H1 (cell line): ENCODE data around the gene PPP2R2C. TPM values are rescaled to one million over a fixed set of nuclear protein-coding genes. Genes with fewer than 3 reads are reported as not detected.

Experiments
- CTCF ChIA-PET: fragments of 300-600 bp; sonication (Branson Sonifier 250); formaldehyde crosslinking; loops from one replicate; lab custom pipeline; 2021; ENCODE audit not compliant: partially characterized antibody; lab: Charles Lee
- POLR2A ChIA-PET: fragments of 300-600 bp; sonication (Branson Sonifier 250); formaldehyde crosslinking; loops from one replicate; lab custom pipeline; 2021; ENCODE audit warnings: inconsistent platforms; ENCODE audit not compliant: partially characterized antibody; lab: Charles Lee
- DNase-seq, 2 experiments: peaks; one replicate each; pipeline versions ENCODE4 v3.0.0 to v3.0.0-alpha.2; 2010 to 2022; ENCODE audit warnings: low spot score in 2 of 2, low read depth in 1 of 2, mixed read lengths in 1 of 2
- FAIRE-seq: peaks from 2 replicates; lab custom pipeline; 2011; peaks lifted over from hg19 to GRCh38; lab: Jason Lieb, UNC
- H2AFZ ChIP-seq: 2 replicates; pipeline ENCODE4 v1.8.1; 2012; ENCODE audit warnings: low read length, inconsistent platforms
- H2AK5ac ChIP-seq: 2 replicates; pipeline ENCODE4 v1.6.1; 2013; ENCODE audit warnings: low read depth, low read length
- H2BK120ac ChIP-seq: replicated peaks from 2 replicates; pipeline ENCODE3; 2013; ENCODE audit warnings: low read depth, low read length, inconsistent platforms
- H2BK12ac ChIP-seq: 2 replicates; pipeline ENCODE4 v1.6.1; 2013; ENCODE audit warnings: low read depth, low read length
- H2BK15ac ChIP-seq: 2 replicates; pipeline ENCODE4 v1.6.1; 2013; ENCODE audit warnings: low read length
- H2BK20ac ChIP-seq: 2 replicates; pipeline ENCODE4 v1.6.1; 2013; ENCODE audit warnings: low read length
- H2BK5ac ChIP-seq: 2 replicates; pipeline ENCODE4 v1.6.1; 2013; ENCODE audit warnings: low read depth, low read length
- H3K14ac ChIP-seq: 2 replicates; pipeline ENCODE4 v1.6.1; 2013; ENCODE audit warnings: inconsistent platforms; ENCODE audit not compliant: insufficient read length
- H3K18ac ChIP-seq: 2 replicates; pipeline ENCODE4 v1.6.1; 2013; ENCODE audit warnings: low read length; ENCODE audit errors: extremely low read depth
- H3K23ac ChIP-seq: 2 replicates; pipeline ENCODE4 v1.6.1; 2013; ENCODE audit warnings: inconsistent platforms; ENCODE audit not compliant: insufficient read length
- H3K23me2 ChIP-seq: 2 replicates; pipeline ENCODE4 v1.6.1; 2013; ENCODE audit warnings: low read depth, low read length
- H3K27ac ChIP-seq: 2 replicates; pipeline ENCODE4 v1.6.1; 2011; ENCODE audit warnings: low read depth, low read length, inconsistent platforms
- H3K27me3 ChIP-seq, 4 experiments: replicated peaks in 1 of 4; 1 replicate in 1 of 4; 2 replicates in 3 of 4; pipeline versions ENCODE4 v1.6.1 to v1.8.1; 2011 to 2013; ENCODE audit warnings: low read length in 3 of 4, mild to moderate bottlenecking in 3 of 4, inconsistent platforms in 2 of 4, mixed read lengths in 2 of 4, moderate library complexity in 1 of 4; ENCODE audit not compliant: control insufficient read depth in 3 of 4, insufficient read depth in 3 of 4; ENCODE audit errors: extremely low read depth in 1 of 4
- H3K36me3 ChIP-seq, 4 experiments: 2 replicates each; pipeline versions ENCODE4 v1.6.1 to v1.8.1; 2011 to 2013; ENCODE audit warnings: mild to moderate bottlenecking in 4 of 4, low read length in 3 of 4, moderate library complexity in 2 of 4, control low read depth in 1 of 4, inconsistent platforms in 1 of 4; ENCODE audit not compliant: insufficient read depth in 4 of 4, control insufficient read depth in 2 of 4
- H3K4ac ChIP-seq: replicated peaks from 2 replicates; pipeline ENCODE3; 2013; ENCODE audit warnings: low read length, low read depth, mixed read lengths, inconsistent platforms; ENCODE audit not compliant: insufficient read length
- H3K4me1 ChIP-seq, 4 experiments: replicated peaks in 1 of 4; 1 replicate in 1 of 4; 2 replicates in 3 of 4; pipeline versions ENCODE4 v1.6.1 to v1.8.1; 2011 to 2013; ENCODE audit warnings: low read length in 3 of 4, inconsistent platforms in 2 of 4, mixed read lengths in 1 of 4; ENCODE audit not compliant: insufficient read depth in 4 of 4, control insufficient read depth in 3 of 4
- H3K4me2 ChIP-seq, 2 experiments: 2 replicates each; pipeline versions ENCODE4 v1.6.1 to v1.8.1; 2011 to 2013; ENCODE audit warnings: low read depth in 2 of 2, low read length in 2 of 2, control low read depth in 1 of 2, inconsistent platforms in 1 of 2, mild to moderate bottlenecking in 1 of 2; ENCODE audit not compliant: insufficient read depth in 1 of 2
- H3K4me3 ChIP-seq, 4 experiments: fragments of 200-600, 300-600 bp in 1 of 4; sonication (generic), shearing (Covaris generic), sonication (Bioruptor Twin) in 1 of 4; 2 replicates each; pipeline versions ENCODE4 v1.5.1 to v1.8.1; 2011 to 2016; ENCODE audit warnings: low read length in 4 of 4, low read depth in 3 of 4, control low read depth in 2 of 4, inconsistent platforms in 2 of 4, mild to moderate bottlenecking in 2 of 4, mixed read lengths in 1 of 4, moderate library complexity in 1 of 4; ENCODE audit not compliant: insufficient read depth in 2 of 4; ENCODE audit errors: extremely low read depth in 1 of 4
- H3K56ac ChIP-seq: replicated peaks from 2 replicates; pipeline ENCODE3; 2013; ENCODE audit warnings: low read depth, mild to moderate bottlenecking, mixed read lengths, low read length, inconsistent platforms; ENCODE audit not compliant: insufficient read length
- H3K79me1 ChIP-seq: 2 replicates; pipeline ENCODE4 v1.6.1; 2013; ENCODE audit warnings: low read depth, low read length, control low read depth
- H3K79me2 ChIP-seq, 2 experiments: 2 replicates each; pipeline versions ENCODE4 v1.6.1 to v1.8.1; 2012 to 2013; ENCODE audit warnings: low read length in 2 of 2, mild to moderate bottlenecking in 2 of 2, inconsistent platforms in 1 of 2; ENCODE audit not compliant: insufficient read depth in 2 of 2, control insufficient read depth in 1 of 2
- H3K9ac ChIP-seq, 4 experiments: replicated peaks in 1 of 4; 1 replicate in 1 of 4; 2 replicates in 3 of 4; pipeline versions ENCODE4 v1.6.1 to v1.8.1; 2011 to 2013; ENCODE audit warnings: low read depth in 3 of 4, low read length in 3 of 4, control low read depth in 2 of 4, mild to moderate bottlenecking in 2 of 4, moderate library complexity in 2 of 4, inconsistent platforms in 1 of 4; ENCODE audit errors: extremely low read depth in 1 of 4
- H3K9me3 ChIP-seq, 2 experiments: 2 replicates each; pipeline versions ENCODE4 v1.6.1 to v1.8.1; 2012 to 2013; ENCODE audit warnings: mild to moderate bottlenecking in 2 of 2, moderate library complexity in 2 of 2, control low read depth in 1 of 2, inconsistent platforms in 1 of 2, low read depth in 1 of 2, low read length in 1 of 2, mixed read lengths in 1 of 2; ENCODE audit not compliant: insufficient read depth in 2 of 2
- H4K20me1 ChIP-seq, 2 experiments: replicated peaks in 1 of 2; 2 replicates each; pipeline versions ENCODE3 to v1.8.1; 2011 to 2013; ENCODE audit warnings: inconsistent platforms in 2 of 2, low read length in 2 of 2, mild to moderate bottlenecking in 1 of 2; ENCODE audit not compliant: insufficient read depth in 2 of 2, control insufficient read depth in 1 of 2
- H4K5ac ChIP-seq: 2 replicates; pipeline ENCODE4 v1.6.1; 2013; ENCODE audit warnings: low read length, low read depth, mixed read lengths, inconsistent platforms; ENCODE audit not compliant: insufficient read length
- H4K8ac ChIP-seq: 2 replicates; pipeline ENCODE4 v1.8.0; 2013; ENCODE audit warnings: mild to moderate bottlenecking, moderate library complexity, low read length, inconsistent platforms; ENCODE audit not compliant: insufficient read depth; ENCODE audit errors: extremely low read depth
- H4K91ac ChIP-seq: replicated peaks from 2 replicates; pipeline ENCODE3; 2013; ENCODE audit warnings: low read length, mixed read lengths, inconsistent platforms; ENCODE audit not compliant: insufficient read length
- CBX5 ChIP-seq: fragments of 300-800, 300-1000 bp; sonication (generic); IDR thresholded peaks from 2 replicates; pipeline ENCODE4 v1.7.1; 2016; ENCODE audit warnings: antibody characterized with exemption, low read length, low read depth
- CHD2 ChIP-seq: IDR thresholded peaks from 2 replicates; pipeline ENCODE4 v1.6.1; 2012; ENCODE audit warnings: low read length, improper control_type of control experiment
- GTF2F1 ChIP-seq: IDR thresholded peaks from 2 replicates; pipeline ENCODE4 v1.6.1; 2012; ENCODE audit warnings: low read depth, low read length, improper control_type of control experiment, borderline replicate concordance
- KDM4A ChIP-seq: IDR thresholded peaks from one replicate; pipeline ENCODE4 v1.7.1; 2012; ENCODE audit warnings: low read depth, mild to moderate bottlenecking, moderate library complexity, low read length, inconsistent platforms; ENCODE audit not compliant: severe bottlenecking
- MAFK ChIP-seq: IDR thresholded peaks from 2 replicates; pipeline ENCODE4 v1.6.1; 2012; ENCODE audit warnings: low read depth, mild to moderate bottlenecking, improper control_type of control experiment, low read length
- POLR2AphosphoS5 ChIP-seq: IDR thresholded peaks from 2 replicates; pipeline ENCODE4 v1.6.1; 2011; ENCODE audit warnings: low read depth, low read length
- RAD21 ChIP-seq, 2 experiments: IDR thresholded peaks in 1 of 2; conservative IDR thresholded peaks in 1 of 2; 2 replicates each; pipeline ENCODE4 v1.6.1; 2011; ENCODE audit warnings: low read depth in 2 of 2, low read length in 2 of 2, improper control_type of control experiment in 1 of 2, inconsistent platforms in 1 of 2, mild to moderate bottlenecking in 1 of 2, moderate library complexity in 1 of 2
- SAP30 ChIP-seq: fragments of 300-600 bp; sonication (generic); IDR thresholded peaks from 2 replicates; pipeline ENCODE4 v1.7.1; 2012; ENCODE audit warnings: low read length, moderate library complexity, mild to moderate bottlenecking, inconsistent platforms; ENCODE audit not compliant: insufficient read depth, insufficient replicate concordance
- SP1 ChIP-seq: IDR thresholded peaks from 2 replicates; pipeline ENCODE4 v1.6.1; 2011; ENCODE audit warnings: low read depth, low read length
- SP4 ChIP-seq: IDR thresholded peaks from 2 replicates; pipeline ENCODE4 v1.6.1; 2012; ENCODE audit warnings: low read length, inconsistent platforms
- TAF1 ChIP-seq: IDR thresholded peaks from 2 replicates; pipeline ENCODE4 v1.6.1; 2011; ENCODE audit warnings: mild to moderate bottlenecking, low read depth, low read length
- YY1 ChIP-seq: IDR thresholded peaks from 2 replicates; pipeline ENCODE4 v1.6.1; 2011; ENCODE audit warnings: low read depth, mild to moderate bottlenecking, low read length
- ZNF274 ChIP-seq: IDR thresholded peaks from 2 replicates; pipeline ENCODE4 v1.7.0; 2012; ENCODE audit warnings: low read length, borderline replicate concordance; ENCODE audit errors: extremely low read depth
- WGBS, 2 experiments: shearing (Covaris generic) in 1 of 2; methylation state at CpG; one replicate each; pipeline versions ENCODE4 v1.1.6 to v1.1.7; 2013 to 2015; ENCODE audit warnings: low lambda C conversion rate in 2 of 2, mixed read lengths in 2 of 2, inconsistent platforms in 1 of 2, low coverage in 1 of 2, missing lambda C conversion rate in 1 of 2; ENCODE audit not compliant: insufficient replicate concordance in 2 of 2, insufficient coverage in 1 of 2, insufficient read length in 1 of 2; ENCODE audit errors: extremely low coverage in 1 of 2, missing lambda C conversion rate in 1 of 2; 5-methylcytosine and 5-hydroxymethylcytosine counted together
- polyA plus RNA-seq, 7 experiments: library from polyadenylated mRNA; depleted of rRNA in 3 of 7; stranded (reverse) in 5 of 7; unstranded in 2 of 7; fragments of >200 nt in 5 of 7; fragments of 200-250 nt in 2 of 7; gene quantifications; 1 replicate in 5 of 7; 2 replicates in 1 of 7; 4 replicates in 1 of 7; pipeline versions ENCODE4 v1.2.1 to v1.2.3, GENCODE V29; 2011 to 2013; ENCODE audit warnings: missing spikeins in 2 of 7, mixed read lengths in 2 of 7
- total RNA-seq: library from RNA; stranded (reverse); fragmentation: NEBNext Ultra II Directional; extraction: Animal tissue kit (Norgen Biotek cat#: 25700); gene quantifications from 2 replicates; pipeline ENCODE4 v1.2.1, GENCODE V29; 2021
- TF ChIP-seq, protein P1 (sequence below): IDR thresholded peaks from 2 replicates; pipeline ENCODE4 v1.6.1; 2011; ENCODE audit warnings: low read length, improper control_type of control experiment

The PPP2R2C gene
- total and polyA plus RNA-seq, 2 of the 8 experiments (the other 6 are each of a cell fraction or from before 2014, with no cell fraction given), result 6.4 TPM

DNA sequence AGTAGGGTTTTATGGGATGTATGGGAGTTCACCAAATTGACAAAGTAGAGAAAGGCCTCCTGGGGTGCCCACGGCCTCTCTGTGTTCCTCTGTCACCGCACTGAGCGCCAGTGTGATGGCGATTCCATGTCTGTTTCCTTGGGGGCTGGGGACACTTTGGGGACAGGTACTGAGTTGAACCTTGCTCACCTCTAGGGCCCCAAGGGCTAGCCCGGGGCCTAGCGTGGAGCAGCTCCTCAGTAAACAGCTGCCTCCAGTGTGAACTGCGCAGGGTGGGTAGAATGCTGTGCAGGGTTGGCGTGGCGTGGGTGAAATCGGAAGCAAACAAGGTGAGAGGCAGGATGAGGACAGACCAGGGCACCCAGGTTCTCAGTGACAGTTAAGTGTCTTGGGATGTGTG is 97.8 kb downstream of the PPP2R2C start:
- ChIA-PET CTCF (interaction anchor here (1.6 to 8.1 kb wide), 3 partner anchors 28 to 171 kb away, joined by 6 to 46 read pairs (median 8); no protein-coding TSS in a partner anchor), POLR2A (no interaction called here)
- Histone ChIP-seq H2BK12ac (no peak overlapping the region), H3K23ac (no peak overlapping the region), H4K8ac (no peak overlapping the region), H3K9me3 (no peaks in the 10 kb centered on the region), H4K91ac (no peak overlapping the region), H3K79me2 (no peaks in the 10 kb centered on the region), H2AK5ac (no peak overlapping the region), H3K4me1 (peaks cover 0 to 7% (median 3%) of the 10 kb centered on the region in 4 experiments; a peak in 3 of 7 replicates), H3K18ac (no peak overlapping the region), H3K36me3 (no peaks in the 10 kb centered on the region), H3K4me3 (no peak overlapping the region), H2BK20ac (no peak overlapping the region), H3K56ac (no peak overlapping the region), H3K23me2 (no peaks in the 10 kb centered on the region), H2AFZ (no peak overlapping the region), H3K14ac (no peak overlapping the region), H3K4me2 (no peak overlapping the region), H2BK15ac (no peak overlapping the region), H3K27me3 (no peaks in the 10 kb centered on the region), H3K9ac (no peak overlapping the region), H4K20me1 (peaks cover 0 to 10% of the 10 kb centered on the region in 2 experiments), H4K5ac (no peak overlapping the region), H2BK120ac (no peak overlapping the region), H3K27ac (no peak overlapping the region), H3K79me1 (no peaks in the 10 kb centered on the region), H3K4ac (no peak overlapping the region), H2BK5ac (no peak overlapping the region)
- 93% methylated on average over 10 of the region's 10 CpGs; no CpG with 5 or more reads in 1 of the 2 experiments for WGBS, 2 experiments
- DNase-seq (no peak), FAIRE-seq (no peak)
- TF ChIP-seq, protein P1, sequence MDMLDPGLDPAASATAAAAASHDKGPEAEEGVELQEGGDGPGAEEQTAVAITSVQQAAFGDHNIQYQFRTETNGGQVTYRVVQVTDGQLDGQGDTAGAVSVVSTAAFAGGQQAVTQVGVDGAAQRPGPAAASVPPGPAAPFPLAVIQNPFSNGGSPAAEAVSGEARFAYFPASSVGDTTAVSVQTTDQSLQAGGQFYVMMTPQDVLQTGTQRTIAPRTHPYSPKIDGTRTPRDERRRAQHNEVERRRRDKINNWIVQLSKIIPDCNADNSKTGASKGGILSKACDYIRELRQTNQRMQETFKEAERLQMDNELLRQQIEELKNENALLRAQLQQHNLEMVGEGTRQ, result no peak
- TF ChIP-seq TAF1 (no peak), KDM4A (no peak), RAD21 (IDR thresholded peaks at IDR 0.05 in 1 of 2, conservative IDR thresholded peaks at IDR 0.05 in 1 of 2; ENCODE audit: low read depth in 2 of 2, low read length in 2 of 2) (no peak), YY1 (no peak), ZNF274 (no peak), MAFK (no peak), SAP30 (no peak), CHD2 (no peak), GTF2F1 (no peak), SP4 (no peak), CBX5 (no peak), SP1 (no peak), POLR2AphosphoS5 (no peak)
